Hair follicle dermal papilla cell (primary cell): ENCODE data around the gene IFFO2. TPM values are rescaled to one million over a fixed set of nuclear protein-coding genes. Genes with fewer than 3 reads are reported as not detected.

ENCODE experiments used
- small RNA-seq: library from RNA; depleted of rRNA; stranded (forward); fragments of <200 nt; gene quantifications from one replicate; pipeline ENCODE3, GENCODE V24; 2012
- total RNA-seq: library from RNA; depleted of rRNA; stranded (reverse); fragments of >200 nt; gene quantifications from 2 replicates; pipeline ENCODE4 v1.2.3, GENCODE V29; 2012

IFFO2 gene
- total RNA-seq: 10.9 and 17.7 TPM in 2 replicates

DNA sequence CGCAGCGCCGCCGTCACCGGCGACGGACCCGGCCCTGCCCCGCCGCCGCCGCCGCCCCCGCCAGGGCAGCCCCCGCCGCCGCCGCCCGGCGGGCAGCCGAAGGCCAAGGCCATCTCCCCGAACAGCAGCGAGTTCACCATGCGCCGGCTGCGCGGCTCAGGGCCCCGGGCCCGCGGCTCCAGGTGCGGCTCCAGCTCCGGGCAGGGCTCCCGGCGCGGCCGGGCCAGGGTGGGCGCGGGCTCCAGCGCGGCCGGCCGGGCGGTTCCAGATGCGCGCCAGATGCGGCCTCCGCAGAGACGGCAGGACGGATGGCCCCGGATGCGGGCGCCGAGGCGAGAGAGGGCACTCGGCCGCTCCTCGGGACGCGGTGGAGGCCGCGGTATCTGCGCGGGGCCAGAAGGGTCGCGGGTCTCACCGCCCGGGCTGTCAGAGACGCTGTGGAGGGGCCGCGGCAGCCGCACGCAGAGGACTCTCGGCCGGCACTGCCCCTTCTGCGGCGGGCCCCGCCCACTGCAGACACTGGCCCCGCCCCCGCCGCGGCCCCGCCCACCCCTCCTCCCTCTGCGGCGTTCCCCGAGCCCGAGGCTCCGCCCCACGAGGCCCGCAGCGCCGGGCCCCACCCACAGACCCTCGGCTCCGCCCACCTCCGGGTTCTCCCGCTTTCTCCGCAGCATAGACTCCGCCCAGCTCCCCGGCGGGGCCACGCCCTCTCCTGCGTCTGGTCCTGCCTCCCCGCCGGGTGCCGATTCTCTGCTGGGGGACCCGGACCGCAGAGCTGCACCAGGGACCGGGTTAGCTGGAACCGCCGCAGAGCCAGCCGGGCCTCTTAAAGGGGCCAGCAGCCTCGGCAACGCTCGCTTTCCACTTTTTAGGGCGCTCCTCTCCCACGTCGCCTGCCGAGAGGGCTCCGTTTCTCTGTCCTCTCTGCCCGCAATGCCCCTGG is at the start of gene IFFO2:
Gene IFFO2, minus strand, starts transcription at position 484 of the 943 bp plus-strand sequence. Its CDS starts 344 bp downstream, at position 140.

GRCh38 chr1:18902523-18903290 is 53.8 kb downstream of the IFFO2 start, which contains the start of gene ALDH4A1:
Gene ALDH4A1 (minus strand): TSS chr1:18902555. CDS start chr1:18902523, 32 bp downstream.

DNA sequence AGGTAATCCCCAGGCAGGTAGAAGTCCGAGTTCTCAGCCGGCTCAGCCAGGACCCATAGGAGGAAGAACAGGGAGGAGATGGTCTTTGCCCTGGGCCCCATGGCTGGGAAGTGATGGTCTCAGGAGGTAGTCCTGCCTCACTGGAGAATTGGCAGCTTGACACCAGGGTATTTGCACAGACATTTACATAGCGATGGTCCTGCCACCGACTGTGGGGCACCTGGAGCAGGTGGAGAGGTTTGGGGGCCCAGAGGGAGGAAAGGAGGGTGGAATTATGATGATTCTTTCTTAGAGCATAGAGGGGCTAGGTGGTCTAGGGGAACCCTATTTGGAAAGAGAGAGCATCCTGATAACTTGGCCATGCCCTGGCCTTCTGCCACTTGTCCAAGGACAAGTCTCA is 96.9 kb downstream of the IFFO2 start, which contains the start of gene TAS1R2:
Gene TAS1R2, minus strand, starts transcription at position 101 of the 400 bp plus-strand sequence. Its CDS starts 0 bp downstream, at position 101.

Small RNAs within 50 kb of the gene (small RNA-seq; reads per million reads assigned to genes)
- gene MIR1290 (not detected), gene MIR4695 (not detected)

Other genes with a start within 250 kb of the IFFO2 start
- not detected in 2 replicates for gene TAS1R2, start 97.0 kb downstream of the IFFO2 start, total RNA-seq
- 14.6 and 19.3 TPM in 2 replicates for gene ALDH4A1, start 54.1 kb downstream of the IFFO2 start, total RNA-seq